Spleen (tissue), 11 donors: ENCODE measurements around the gene IPO9. TPM values are rescaled to one million over a fixed set of nuclear protein-coding genes. Genes with fewer than 3 reads are reported as not detected.

Experiments used
- DNase-seq: peaks from one replicate; pipeline ENCODE4 v3.0.0-alpha.2; 2020
- H3K27ac ChIP-seq, 8 donors: fragments of 200-600 bp; sonication (generic) in 7 of 8; 1 replicate in 4 of 8; 2 replicates in 4 of 8; pipeline versions ENCODE4 v1.5.0 to v1.8.0; 2016 to 2021; ENCODE audit warnings: inconsistent platforms in 4 of 8, mild to moderate bottlenecking in 4 of 8, moderate library complexity in 1 of 8
- H3K27me3 ChIP-seq, 7 donors: fragments of 200-600 bp; sonication (generic) in 6 of 7; replicated peaks in 1 of 7; 1 replicate in 4 of 7; 2 replicates in 3 of 7; pipeline versions ENCODE4 v1.5.0 to v1.8.0; 2016 to 2021; ENCODE audit warnings: inconsistent platforms in 3 of 7, mild to moderate bottlenecking in 1 of 7
- H3K36me3 ChIP-seq, 6 donors: fragments of 200-600 bp; sonication (generic) in 5 of 6; 1 replicate in 4 of 6; 2 replicates in 2 of 6; pipeline versions ENCODE4 v1.5.0 to v1.8.0; 2016 to 2021; ENCODE audit warnings: inconsistent platforms in 2 of 6
- H3K4me1 ChIP-seq, 6 donors: fragments of 200-600 bp; sonication (generic) in 5 of 6; 1 replicate in 3 of 6; 2 replicates in 3 of 6; pipeline versions ENCODE4 v1.5.0 to v1.8.0; 2016 to 2021; ENCODE audit warnings: inconsistent platforms in 3 of 6
- H3K4me3 ChIP-seq, 8 donors: fragments of 200-600 bp; sonication (generic) in 7 of 8; 1 replicate in 4 of 8; 2 replicates in 4 of 8; pipeline versions ENCODE4 v1.5.0 to v1.8.0; 2016 to 2021; ENCODE audit warnings: inconsistent platforms in 4 of 8, mild to moderate bottlenecking in 4 of 8, moderate library complexity in 2 of 8
- H3K9me3 ChIP-seq, 8 donors: fragments of 200-600 bp; sonication (generic) in 7 of 8; 1 replicate in 4 of 8; 2 replicates in 4 of 8; pipeline versions ENCODE4 v1.5.0 to v1.8.0; 2016 to 2021; ENCODE audit warnings: inconsistent platforms in 4 of 8
- POLR2A ChIP-seq, 3 donors: fragments of 450-650 bp; IDR thresholded peaks; one replicate each; pipeline ENCODE4 v1.5.1; 2017; ENCODE audit warnings: antibody characterized with exemption in 3 of 3, mild to moderate bottlenecking in 1 of 3
- POLR2AphosphoS5 ChIP-seq, 3 donors: sonication (generic); formaldehyde crosslinking; IDR thresholded peaks; one replicate each; pipeline ENCODE4 v1.5.1; 2017; ENCODE audit warnings: antibody characterized with exemption in 3 of 3
- WGBS, 5 donors: extraction: QIAGEN DNeasy Blood & Tissue Kit in 3 of 5; methylation state at CpG; one replicate each; pipeline versions ENCODE4 v1.1.5 to v1.1.7; 2013 to 2018; 5-methylcytosine and 5-hydroxymethylcytosine counted together
- intact Hi-C: fragments of 100-400 bp; cut with DNase I; formaldehyde crosslinking; loops from one replicate; pipeline ENCODE4 v1.15.0; 2023; ENCODE audit warnings: low total_unique reads
- polyA plus RNA-seq, 3 donors: library from polyadenylated mRNA; stranded (reverse); fragments of 200-250 nt; gene quantifications; one replicate each; pipeline ENCODE4 v1.2.1, GENCODE V29; 2013
- total RNA-seq, 7 donors: library from RNA; depleted of rRNA in 3 of 7; stranded (reverse); fragments of >200 nt in 3 of 7; fragmentation: NEBNext Ultra II Directional in 4 of 7; extraction: Animal tissue kit (Norgen Biotek cat#: 25700) in 4 of 7; gene quantifications; one replicate each; pipeline versions ENCODE4 v1.1.0 to v1.2.1, GENCODE V29; 2016 to 2021
- TF ChIP-seq, protein P1 (sequence below), 11 experiments: fragments of 200-600 bp in 7 of 11; fragments of 450-650 bp in 4 of 11; sonication (generic) in 4 of 11; IDR thresholded peaks in 8 of 11; conservative IDR thresholded peaks in 3 of 11; 1 replicate in 7 of 11; 2 replicates in 4 of 11; pipeline versions ENCODE4 v1.4.0 to v1.8.0; 2016 to 2021; ENCODE audit warnings: antibody characterized with exemption in 11 of 11, inconsistent platforms in 4 of 11, mild to moderate bottlenecking in 1 of 11
- donor health status: healthy with polysubstance abuse.
- donor health status: DM: no; HTN: no; CAD: no; lungs with moderate emphysema.
- donor health status: DM: no; HTN: no; CAD: no.
- donor health status: Bipolar disorder and iron deficiency.
- donor health status: healthy.
- donor health status: DM: no; HTN: no; CAD: no.
- donor health status: DM: yes; HTN: yes; CAD: no.

Gene IPO9
- total and polyA plus RNA-seq, 10 donors, result 13.8 to 35.7 (median 27.1) TPM

DNA sequence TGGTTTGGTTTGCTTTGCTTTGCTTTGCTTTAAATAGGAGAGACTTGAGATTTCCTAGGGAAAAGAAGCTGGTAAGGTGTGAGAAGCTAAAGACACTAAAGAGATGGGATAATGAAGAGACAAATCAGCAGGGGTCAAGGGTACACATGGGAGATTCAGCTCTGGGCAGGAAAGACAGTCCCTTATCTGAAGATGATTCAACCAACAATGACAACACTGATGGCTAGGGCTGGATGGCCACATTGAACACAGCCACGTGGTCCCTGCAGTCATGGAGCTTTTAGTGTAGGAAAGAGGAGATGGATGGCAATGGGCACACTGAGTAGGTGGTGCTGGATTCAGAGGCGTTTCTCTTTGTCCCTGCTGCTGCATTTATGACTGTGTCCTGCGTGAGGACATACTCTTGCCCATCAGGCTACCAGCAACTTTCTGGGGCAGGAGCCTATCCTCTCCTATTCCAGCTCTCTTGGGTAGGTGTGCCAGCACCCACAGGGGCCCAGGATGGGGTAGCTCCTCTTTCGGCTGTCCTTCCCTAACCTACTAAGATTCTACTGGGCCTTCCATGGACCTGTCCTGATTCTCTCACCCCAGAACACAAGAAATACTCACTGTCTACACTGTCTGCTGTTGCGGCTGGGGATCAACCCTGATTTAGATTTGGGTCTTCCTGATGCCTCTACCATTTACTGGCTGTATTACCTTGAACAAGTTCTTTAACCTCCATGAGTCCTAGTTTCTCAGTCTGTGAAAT, 58.3 kb downstream of the IPO9 start:
- WGBS, 5 donors, result 77 to 92% (median 85%) methylated on average over 5 of the region's 5 CpGs
- Histone ChIP-seq H3K36me3 (no peaks in the 10 kb centered on the region), H3K27me3 (peaks cover 0 to 57% (median 18%) of the 10 kb centered on the region in 7 donors), H3K27ac (no peak overlapping the region), H3K9me3 (no peaks in the 10 kb centered on the region), H3K4me3 (no peak overlapping the region), H3K4me1 (peaks cover 5 to 51% (median 32%) of the 10 kb centered on the region in 6 donors)
- DNase-seq, result peak; percentile 30
- TF ChIP-seq POLR2A (IDR thresholded peaks at IDR 0.05), result no peak
- TF ChIP-seq, protein P1, sequence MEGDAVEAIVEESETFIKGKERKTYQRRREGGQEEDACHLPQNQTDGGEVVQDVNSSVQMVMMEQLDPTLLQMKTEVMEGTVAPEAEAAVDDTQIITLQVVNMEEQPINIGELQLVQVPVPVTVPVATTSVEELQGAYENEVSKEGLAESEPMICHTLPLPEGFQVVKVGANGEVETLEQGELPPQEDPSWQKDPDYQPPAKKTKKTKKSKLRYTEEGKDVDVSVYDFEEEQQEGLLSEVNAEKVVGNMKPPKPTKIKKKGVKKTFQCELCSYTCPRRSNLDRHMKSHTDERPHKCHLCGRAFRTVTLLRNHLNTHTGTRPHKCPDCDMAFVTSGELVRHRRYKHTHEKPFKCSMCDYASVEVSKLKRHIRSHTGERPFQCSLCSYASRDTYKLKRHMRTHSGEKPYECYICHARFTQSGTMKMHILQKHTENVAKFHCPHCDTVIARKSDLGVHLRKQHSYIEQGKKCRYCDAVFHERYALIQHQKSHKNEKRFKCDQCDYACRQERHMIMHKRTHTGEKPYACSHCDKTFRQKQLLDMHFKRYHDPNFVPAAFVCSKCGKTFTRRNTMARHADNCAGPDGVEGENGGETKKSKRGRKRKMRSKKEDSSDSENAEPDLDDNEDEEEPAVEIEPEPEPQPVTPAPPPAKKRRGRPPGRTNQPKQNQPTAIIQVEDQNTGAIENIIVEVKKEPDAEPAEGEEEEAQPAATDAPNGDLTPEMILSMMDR (IDR thresholded peaks at IDR 0.05 in 8 of 11, conservative IDR thresholded peaks at IDR 0.05 in 3 of 11), result no peak
- intact Hi-C loops, result no loop called here

DNA sequence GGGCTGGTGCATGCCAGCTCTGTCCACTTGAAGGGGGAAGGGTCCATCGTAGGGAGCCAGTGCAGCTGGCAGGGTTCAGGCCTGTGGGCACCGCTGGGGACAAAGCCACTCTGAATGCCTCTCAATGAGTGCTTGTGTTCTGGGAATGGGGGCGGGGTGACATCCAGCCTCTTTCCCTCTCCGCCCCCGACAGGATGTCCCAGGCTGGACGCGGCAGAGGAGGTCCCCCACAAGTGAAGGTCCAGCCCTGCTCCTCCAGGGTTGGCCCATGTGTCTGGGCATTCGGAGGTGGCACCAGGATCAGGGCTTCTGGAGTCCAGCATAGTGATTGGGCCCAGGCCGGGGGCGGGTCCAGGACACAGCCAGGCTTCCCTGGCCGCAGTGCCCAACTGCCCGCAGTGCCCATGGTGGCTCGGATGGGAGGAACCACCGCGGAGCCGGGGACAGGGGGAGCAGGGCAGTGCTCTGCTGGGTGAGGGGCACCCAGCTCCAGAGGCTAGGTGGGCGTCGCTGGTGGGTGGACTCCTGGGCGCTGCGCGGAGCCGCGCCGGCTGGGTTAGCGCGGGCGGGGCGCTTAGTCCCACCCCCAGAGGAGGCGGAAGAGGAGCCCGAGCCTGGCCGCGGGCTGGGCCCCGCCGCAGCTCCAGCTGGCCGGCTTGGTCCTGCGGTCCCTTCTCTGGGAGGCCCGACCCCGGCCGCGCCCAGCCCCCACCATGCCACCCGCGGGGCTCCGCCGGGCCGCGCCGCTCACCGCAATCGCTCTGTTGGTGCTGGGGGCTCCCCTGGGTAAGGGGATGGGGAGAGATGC, 59.5 kb downstream of the IPO9 start, which contains the start of gene SHISA4:
Gene SHISA4 (plus strand): TSS at position 617 of the 808 bp plus-strand sequence. CDS start 97 bp downstream, at position 714.
- TF ChIP-seq, protein P1 (IDR thresholded peaks at IDR 0.05 in 8 of 11, conservative IDR thresholded peaks at IDR 0.05 in 3 of 11), result no peak
- peak; percentile 62 to 82 (median 81) for TF ChIP-seq POLR2AphosphoS5 (IDR thresholded peaks at IDR 0.05)
- H3K27me3 ChIP-seq, result peaks cover 0 to 57% (median 18%) of the 10 kb centered on the region in 7 donors
- intact Hi-C loops, result no loop called here
- H3K4me1 ChIP-seq, result peaks cover 5 to 39% (median 28%) of the 10 kb centered on the region in 6 donors
- H3K36me3 ChIP-seq, result no peaks in the 10 kb centered on the region
- peak; percentile 88 for DNase-seq
- H3K27ac ChIP-seq, result peak within 1 kb of the TSS in 5 of 8 donors; percentile 12 to 66 (median 53)
- H3K4me3 ChIP-seq, result peak within 1 kb of the TSS; percentile 48 to 77 (median 59)
- WGBS, 5 donors, result 3 to 14% (median 7%) methylated on average over 15 to 49 of the region's 49 CpGs
- no peaks in the 10 kb centered on the region for H3K9me3 ChIP-seq

DNA sequence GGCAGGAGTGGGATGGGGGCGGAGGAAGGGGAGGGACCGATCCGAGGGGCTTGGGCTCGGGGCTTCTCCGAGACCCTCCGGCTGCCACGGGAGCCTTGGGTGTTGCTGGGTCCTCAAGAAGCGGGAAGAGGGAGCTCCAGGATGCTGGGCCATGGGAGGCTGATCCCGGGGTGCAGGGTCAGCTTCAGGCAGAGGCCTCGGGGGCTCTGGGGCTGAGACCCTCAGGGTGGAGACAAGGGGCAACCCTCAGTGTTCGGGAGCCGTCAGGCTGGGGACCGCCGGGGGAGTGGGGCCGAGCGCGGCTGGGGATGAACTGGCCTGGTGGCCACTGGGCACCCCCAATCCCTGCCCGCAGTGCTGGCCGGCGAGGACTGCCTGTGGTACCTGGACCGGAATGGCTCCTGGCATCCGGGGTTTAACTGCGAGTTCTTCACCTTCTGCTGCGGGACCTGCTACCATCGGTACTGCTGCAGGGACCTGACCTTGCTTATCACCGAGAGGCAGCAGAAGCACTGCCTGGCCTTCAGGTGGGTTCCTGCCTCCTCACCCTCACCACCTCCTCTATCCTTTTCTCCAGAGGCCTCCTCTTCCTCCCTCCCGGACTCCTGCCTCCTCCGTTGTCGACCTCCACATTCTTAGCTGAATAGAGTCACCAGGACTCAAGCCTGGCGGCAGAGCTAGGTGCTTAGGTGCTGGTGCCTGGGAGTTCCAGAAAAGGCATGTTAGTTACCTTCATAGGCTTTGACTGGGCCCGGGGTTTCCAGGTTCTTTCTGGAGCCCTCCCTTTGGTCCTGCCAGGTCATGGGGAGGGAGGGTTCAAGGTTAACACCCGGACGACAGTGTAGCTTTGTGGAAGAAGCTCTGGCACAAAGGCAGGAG, 60.4 kb downstream of the IPO9 start:
- H3K36me3 ChIP-seq, result no peaks in the 10 kb centered on the region
- intact Hi-C loops, result no loop called here

More for the DNA sequence above, 60.4 kb downstream of the IPO9 start:
- no peaks in the 10 kb centered on the region for H3K9me3 ChIP-seq
- H3K27ac ChIP-seq, result peak overlapping the region in 5 of 8 donors; percentile 12 to 66 (median 53)
- peaks cover 5 to 30% (median 20%) of the 10 kb centered on the region in 6 donors for H3K4me1 ChIP-seq
- peak overlapping the region; percentile 48 to 77 (median 59) for H3K4me3 ChIP-seq
- peaks cover 0 to 57% (median 18%) of the 10 kb centered on the region in 7 donors for H3K27me3 ChIP-seq
- peak; percentile 75 for DNase-seq
- TF ChIP-seq POLR2AphosphoS5 (IDR thresholded peaks at IDR 0.05) (no peak), POLR2A (IDR thresholded peaks at IDR 0.05) (no peak)
- TF ChIP-seq, protein P1 (IDR thresholded peaks at IDR 0.05 in 8 of 11, conservative IDR thresholded peaks at IDR 0.05 in 3 of 11), result no peak
- 21 to 30% (median 28%) methylated on average over 21 to 33 of the region's 33 CpGs for WGBS, 5 donors
